ENCODE data around the gene SMTN.
"Not testable (repeated sequence)": the region's sequence is repeated elsewhere in the genome, so short reads cannot be mapped to it uniquely, and the experiment has no call there.

SMTN gene

GRCh38 chr22:31091106-31091975, 10.2 kb downstream of the SMTN start:
- no peak for DNase-seq

- DNase-seq: no peak
These were observed 11.0 kb downstream of the SMTN start for GRCh38 chr22:31092161-31092560.

GRCh38 chr22:31093086-31093850, 12.2 kb downstream of the SMTN start:
- DNase-seq: no peak

- DNase-seq: peak; percentile 72
These were observed 13.0 kb downstream of the SMTN start for GRCh38 chr22:31094021-31094551.

GRCh38 chr22:31094741-31095140, 13.6 kb downstream of the SMTN start:
- DNase-seq: no peak

GRCh38 chr22:31095637-31096249, 14.6 kb downstream of the SMTN start:
- DNase-seq: no peak

- no peak for DNase-seq
These were observed 15.7 kb downstream of the SMTN start for GRCh38 chr22:31096657-31097279.

GRCh38 chr22:31097539-31097938, 16.4 kb downstream of the SMTN start:
- not testable (repeated sequence) for DNase-seq

- no peak for DNase-seq
These were observed 17.0 kb downstream of the SMTN start for GRCh38 chr22:31097941-31098631.

GRCh38 chr22:31098632-31099110, 17.6 kb downstream of the SMTN start:
- DNase-seq: no peak

GRCh38 chr22:31099386-31099785, 18.3 kb downstream of the SMTN start:
- DNase-seq: no peak

- no peak for DNase-seq
These were observed 19.0 kb downstream of the SMTN start for GRCh38 chr22:31099841-31100761.

GRCh38 chr22:31100762-31101525, 19.8 kb downstream of the SMTN start:
- no peak for DNase-seq

- no peak for DNase-seq
These were observed 21.4 kb downstream of the SMTN start for GRCh38 chr22:31102441-31103081.

GRCh38 chr22:31103111-31103510, 22.0 kb downstream of the SMTN start:
- no peak for DNase-seq

GRCh38 chr22:31103899-31104694, 23.0 kb downstream of the SMTN start:
- no peak for DNase-seq

GRCh38 chr22:31104869-31105268, 23.8 kb downstream of the SMTN start:
- DNase-seq: no peak

GRCh38 chr22:31105282-31105929, 24.3 kb downstream of the SMTN start:
- no peak for DNase-seq
